Measurements from ENCODE around the gene KRT15. TPM values are rescaled to one million over a fixed set of nuclear protein-coding genes. Genes with fewer than 3 reads are reported as not detected.

The KRT15 gene
- polyA plus RNA-seq, 1 of the 3 experiments (the other 2 are of a cell fraction) = 16.9 TPM

DNA sequence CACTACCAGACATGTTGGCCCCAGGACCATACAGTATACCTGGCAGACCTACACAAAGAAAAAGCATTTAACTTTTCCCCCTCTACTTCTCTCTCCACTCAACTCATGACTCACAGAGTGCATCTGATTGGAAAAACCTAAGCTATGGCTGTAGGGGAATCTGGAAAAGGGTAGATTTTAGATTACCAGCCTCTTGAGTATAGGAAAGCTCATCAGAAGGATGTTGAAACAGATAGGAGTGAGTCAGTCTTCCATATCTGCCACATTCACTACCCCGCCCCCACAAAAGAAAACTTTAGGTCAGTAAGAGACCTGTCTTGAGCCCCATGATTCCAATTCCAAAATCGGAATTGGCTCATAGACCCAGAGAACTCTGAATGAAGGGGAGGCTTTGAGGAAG lies 40.9 kb upstream of the KRT15 start:
- Histone ChIP-seq H3K27ac (ENCODE audit: low read depth in 2 of 2, low read length in 1 of 2) (no peak overlapping the region), H3K4me3 (ENCODE audit: low read depth in 2 of 2, low read length in 1 of 2) (no peak overlapping the region), H3K79me2 (ENCODE audit: insufficient read depth) (no peaks in the 10 kb centered on the region), H3F3A (replicated peaks; ENCODE audit: insufficient read depth) (peaks cover 4% of the 10 kb centered on the region), H3K27me3 (ENCODE audit: insufficient read depth) (peaks cover 30% of the 10 kb centered on the region; the same call in 1 of the 2 replicates), H3K4me1 (ENCODE audit: control insufficient read depth in 1 of 2, insufficient read depth in 2 of 2, low read depth in 1 of 2, low read length in 1 of 2) (no peaks in the 10 kb centered on the region; a peak in 1 of 4 replicates), H3K9me2 (no peaks in the 10 kb centered on the region), H3K9me3 (no peaks in the 10 kb centered on the region), H3K36me3 (replicated peaks in 1 of 2; ENCODE audit: control insufficient read depth in 1 of 2, insufficient read depth in 2 of 2, low read length in 1 of 2) (no peaks in the 10 kb centered on the region), H4K20me1 (ENCODE audit: insufficient read depth) (no peaks in the 10 kb centered on the region), H3K4me2 (no peak overlapping the region), H2AFZ (ENCODE audit: low read depth) (no peak overlapping the region), H3K9ac (no peak overlapping the region)
- no peak for DNase-seq
- POLR2A ChIA-PET = no interaction called here
- no peak for TF ChIP-seq RFX5 (IDR thresholded peaks at IDR 0.05; ENCODE audit: low read length)
- TF ChIP-seq, protein P1, sequence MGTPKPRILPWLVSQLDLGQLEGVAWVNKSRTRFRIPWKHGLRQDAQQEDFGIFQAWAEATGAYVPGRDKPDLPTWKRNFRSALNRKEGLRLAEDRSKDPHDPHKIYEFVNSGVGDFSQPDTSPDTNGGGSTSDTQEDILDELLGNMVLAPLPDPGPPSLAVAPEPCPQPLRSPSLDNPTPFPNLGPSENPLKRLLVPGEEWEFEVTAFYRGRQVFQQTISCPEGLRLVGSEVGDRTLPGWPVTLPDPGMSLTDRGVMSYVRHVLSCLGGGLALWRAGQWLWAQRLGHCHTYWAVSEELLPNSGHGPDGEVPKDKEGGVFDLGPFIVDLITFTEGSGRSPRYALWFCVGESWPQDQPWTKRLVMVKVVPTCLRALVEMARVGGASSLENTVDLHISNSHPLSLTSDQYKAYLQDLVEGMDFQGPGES (IDR thresholded peaks at IDR 0.05; ENCODE audit: low read depth, low read length) = no peak
- TF ChIP-seq POLR2AphosphoS5 (IDR thresholded peaks at IDR 0.05; ENCODE audit: low read depth, low read length) = no peak
- TF ChIP-seq JUND (IDR thresholded peaks at IDR 0.05) = no peak
- TF ChIP-seq, protein P2, sequence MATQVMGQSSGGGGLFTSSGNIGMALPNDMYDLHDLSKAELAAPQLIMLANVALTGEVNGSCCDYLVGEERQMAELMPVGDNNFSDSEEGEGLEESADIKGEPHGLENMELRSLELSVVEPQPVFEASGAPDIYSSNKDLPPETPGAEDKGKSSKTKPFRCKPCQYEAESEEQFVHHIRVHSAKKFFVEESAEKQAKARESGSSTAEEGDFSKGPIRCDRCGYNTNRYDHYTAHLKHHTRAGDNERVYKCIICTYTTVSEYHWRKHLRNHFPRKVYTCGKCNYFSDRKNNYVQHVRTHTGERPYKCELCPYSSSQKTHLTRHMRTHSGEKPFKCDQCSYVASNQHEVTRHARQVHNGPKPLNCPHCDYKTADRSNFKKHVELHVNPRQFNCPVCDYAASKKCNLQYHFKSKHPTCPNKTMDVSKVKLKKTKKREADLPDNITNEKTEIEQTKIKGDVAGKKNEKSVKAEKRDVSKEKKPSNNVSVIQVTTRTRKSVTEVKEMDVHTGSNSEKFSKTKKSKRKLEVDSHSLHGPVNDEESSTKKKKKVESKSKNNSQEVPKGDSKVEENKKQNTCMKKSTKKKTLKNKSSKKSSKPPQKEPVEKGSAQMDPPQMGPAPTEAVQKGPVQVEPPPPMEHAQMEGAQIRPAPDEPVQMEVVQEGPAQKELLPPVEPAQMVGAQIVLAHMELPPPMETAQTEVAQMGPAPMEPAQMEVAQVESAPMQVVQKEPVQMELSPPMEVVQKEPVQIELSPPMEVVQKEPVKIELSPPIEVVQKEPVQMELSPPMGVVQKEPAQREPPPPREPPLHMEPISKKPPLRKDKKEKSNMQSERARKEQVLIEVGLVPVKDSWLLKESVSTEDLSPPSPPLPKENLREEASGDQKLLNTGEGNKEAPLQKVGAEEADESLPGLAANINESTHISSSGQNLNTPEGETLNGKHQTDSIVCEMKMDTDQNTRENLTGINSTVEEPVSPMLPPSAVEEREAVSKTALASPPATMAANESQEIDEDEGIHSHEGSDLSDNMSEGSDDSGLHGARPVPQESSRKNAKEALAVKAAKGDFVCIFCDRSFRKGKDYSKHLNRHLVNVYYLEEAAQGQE (IDR thresholded peaks at IDR 0.05; ENCODE audit: low read depth, low read length) = no peak
- TF ChIP-seq, protein P3, sequence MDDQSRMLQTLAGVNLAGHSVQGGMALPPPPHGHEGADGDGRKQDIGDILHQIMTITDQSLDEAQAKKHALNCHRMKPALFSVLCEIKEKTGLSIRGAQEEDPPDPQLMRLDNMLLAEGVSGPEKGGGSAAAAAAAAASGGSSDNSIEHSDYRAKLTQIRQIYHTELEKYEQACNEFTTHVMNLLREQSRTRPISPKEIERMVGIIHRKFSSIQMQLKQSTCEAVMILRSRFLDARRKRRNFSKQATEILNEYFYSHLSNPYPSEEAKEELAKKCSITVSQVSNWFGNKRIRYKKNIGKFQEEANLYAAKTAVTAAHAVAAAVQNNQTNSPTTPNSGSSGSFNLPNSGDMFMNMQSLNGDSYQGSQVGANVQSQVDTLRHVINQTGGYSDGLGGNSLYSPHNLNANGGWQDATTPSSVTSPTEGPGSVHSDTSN (IDR thresholded peaks at IDR 0.05) = no peak
- TF ChIP-seq TAF1 (IDR thresholded peaks at IDR 0.05; ENCODE audit: borderline replicate concordance, low read depth, low read length) = no peak
- no peak for TF ChIP-seq FOSL2 (IDR thresholded peaks at IDR 0.05; ENCODE audit: borderline replicate concordance, low read depth)
- no peak for TF ChIP-seq TEAD4 (IDR thresholded peaks at IDR 0.05; ENCODE audit: borderline replicate concordance, insufficient read depth)
- no peak for TF ChIP-seq NFIC (IDR thresholded peaks at IDR 0.05; ENCODE audit: borderline replicate concordance)
- no peak for TF ChIP-seq RCOR1 (IDR thresholded peaks at IDR 0.05; ENCODE audit: low read length)
- TF ChIP-seq SIN3A (IDR thresholded peaks at IDR 0.05; ENCODE audit: borderline replicate concordance, low read depth, low read length) = no peak
- no peak for TF ChIP-seq MEF2A (IDR thresholded peaks at IDR 0.05; ENCODE audit: borderline replicate concordance, low read depth)
- CTCF ChIA-PET = interaction anchor here (1.3 to 25.5 kb wide), 5 partner anchors 11 to 136 kb away, joined by 3 to 646 read pairs (median 66); no protein-coding TSS in a partner anchor
- 30% methylated on average over 2 of the region's 2 CpGs for WGBS (ENCODE audit: low lambda C conversion rate)

All from SK-N-SH (cell line).